ENCODE data around the gene DDX31.

GRCh38 chr9:132606066-132606465, 63.7 kb downstream of the DDX31 start:
- TF ChIP-seq CTCF (IDR thresholded peaks at IDR 0.05) (no peak), EZH2 (IDR thresholded peaks at IDR 0.05; ENCODE audit: borderline replicate concordance, insufficient read depth, low read depth, low read length, poor library complexity, severe bottlenecking) (no peak)
